Gastroesophageal sphincter (tissue), 3 donors: ENCODE data around the gene ABHD16A.

Source experiments
- EP300 ChIP-seq: sonication (generic); formaldehyde crosslinking; IDR thresholded peaks from one replicate; pipeline ENCODE4 v1.6.1; 2017; ENCODE audit warnings: antibody characterized with exemption, mild to moderate bottlenecking
- POLR2A ChIP-seq, 2 donors: fragments of 450-650 bp; IDR thresholded peaks; one replicate each; pipeline ENCODE4 v1.6.1; 2017; ENCODE audit warnings: antibody characterized with exemption in 2 of 2, mild to moderate bottlenecking in 2 of 2, moderate library complexity in 1 of 2
- POLR2AphosphoS5 ChIP-seq: sonication (generic); formaldehyde crosslinking; IDR thresholded peaks from one replicate; pipeline ENCODE4 v1.6.1; 2017; ENCODE audit warnings: antibody characterized with exemption
- TF ChIP-seq, protein P1 (sequence below), 4 experiments: fragments of 200-600 bp in 2 of 4; fragments of 450-650 bp in 2 of 4; sonication (generic) in 1 of 4; IDR thresholded peaks; one replicate each; pipeline ENCODE4 v1.5.1; 2017 to 2019; ENCODE audit warnings: antibody characterized with exemption in 4 of 4, mild to moderate bottlenecking in 2 of 4, moderate library complexity in 2 of 4

DNA sequence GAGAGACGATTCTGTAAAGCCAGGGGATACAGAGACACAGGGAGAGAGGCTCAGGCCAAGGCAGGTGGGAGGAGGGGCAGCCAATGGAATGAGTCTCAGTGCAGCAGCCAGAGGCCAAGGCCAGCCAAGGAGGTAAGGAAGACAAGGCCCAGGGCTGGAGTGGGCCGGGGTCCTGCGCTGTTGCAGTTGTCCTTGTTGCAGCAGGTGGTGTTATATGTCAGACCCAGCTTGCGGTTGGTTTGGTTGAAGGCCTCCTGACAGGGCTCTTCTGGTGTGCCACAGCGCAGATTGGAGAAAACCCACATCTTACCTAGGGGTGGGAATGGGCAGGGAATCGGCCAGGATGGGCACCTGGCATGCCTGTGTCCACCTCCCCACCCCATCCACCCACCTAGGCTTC lies 15.9 kb upstream of the ABHD16A start:
- TF ChIP-seq, protein P1, sequence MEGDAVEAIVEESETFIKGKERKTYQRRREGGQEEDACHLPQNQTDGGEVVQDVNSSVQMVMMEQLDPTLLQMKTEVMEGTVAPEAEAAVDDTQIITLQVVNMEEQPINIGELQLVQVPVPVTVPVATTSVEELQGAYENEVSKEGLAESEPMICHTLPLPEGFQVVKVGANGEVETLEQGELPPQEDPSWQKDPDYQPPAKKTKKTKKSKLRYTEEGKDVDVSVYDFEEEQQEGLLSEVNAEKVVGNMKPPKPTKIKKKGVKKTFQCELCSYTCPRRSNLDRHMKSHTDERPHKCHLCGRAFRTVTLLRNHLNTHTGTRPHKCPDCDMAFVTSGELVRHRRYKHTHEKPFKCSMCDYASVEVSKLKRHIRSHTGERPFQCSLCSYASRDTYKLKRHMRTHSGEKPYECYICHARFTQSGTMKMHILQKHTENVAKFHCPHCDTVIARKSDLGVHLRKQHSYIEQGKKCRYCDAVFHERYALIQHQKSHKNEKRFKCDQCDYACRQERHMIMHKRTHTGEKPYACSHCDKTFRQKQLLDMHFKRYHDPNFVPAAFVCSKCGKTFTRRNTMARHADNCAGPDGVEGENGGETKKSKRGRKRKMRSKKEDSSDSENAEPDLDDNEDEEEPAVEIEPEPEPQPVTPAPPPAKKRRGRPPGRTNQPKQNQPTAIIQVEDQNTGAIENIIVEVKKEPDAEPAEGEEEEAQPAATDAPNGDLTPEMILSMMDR (IDR thresholded peaks at IDR 0.05), result no peak
- no peak for TF ChIP-seq POLR2A (IDR thresholded peaks at IDR 0.05)
- TF ChIP-seq POLR2AphosphoS5, result no peak
- no peak for TF ChIP-seq EP300
